Colonic mucosa (tissue), 4 donors: ENCODE measurements around the gene CDC25B. TPM values are rescaled to one million over a fixed set of nuclear protein-coding genes. Genes with fewer than 3 reads are reported as not detected.

Experiments used
- DNase-seq: peaks from one replicate; pipeline ENCODE4 v3.0.0-alpha.2; 2020
- H3K27ac ChIP-seq: fragments of 200-600 bp; one replicate; pipeline ENCODE4 v1.8.0; 2021
- H3K27me3 ChIP-seq: fragments of 200-600 bp; one replicate; pipeline ENCODE4 v1.8.0; 2021
- H3K36me3 ChIP-seq: fragments of 200-600 bp; one replicate; pipeline ENCODE4 v1.8.0; 2021
- H3K4me1 ChIP-seq: fragments of 200-600 bp; one replicate; pipeline ENCODE4 v1.8.0; 2021; ENCODE audit warnings: mild to moderate bottlenecking
- H3K4me3 ChIP-seq: fragments of 200-600 bp; one replicate; pipeline ENCODE4 v1.8.0; 2021
- H3K9ac ChIP-seq, 2 donors: one replicate each; pipeline ENCODE4 v1.7.0; 2013; ENCODE audit warnings: control low read depth in 2 of 2, low read depth in 2 of 2, low read length in 2 of 2
- H3K9me3 ChIP-seq: fragments of 200-600 bp; one replicate; pipeline ENCODE4 v1.8.0; 2021
- intact Hi-C: fragments of 100-400 bp; cut with DNase I; formaldehyde crosslinking; loops from one replicate; pipeline ENCODE4 v1.14.1; 2022
- total RNA-seq, 2 donors: library from RNA; stranded (reverse); fragmentation: NEBNext Ultra II Directional in 1 of 2; extraction: Animal tissue kit (Norgen Biotek cat#: 25700) in 1 of 2; gene quantifications; one replicate each; pipeline ENCODE4 v1.2.1, GENCODE V29; 2021
- TF ChIP-seq, protein P1 (sequence below): fragments of 200-600 bp; IDR thresholded peaks from one replicate; pipeline ENCODE4 v1.8.0; 2022; ENCODE audit warnings: antibody characterized with exemption, mild to moderate bottlenecking
- donor health status: healthy.
- donor health status: DM: no; HTN: no; CAD: no.
- donor health status: DM: no; HTN: no; CAD: no.

The CDC25B gene
- total RNA-seq, 2 donors from 2014 or later: 41.9 to 65.5 TPM

DNA sequence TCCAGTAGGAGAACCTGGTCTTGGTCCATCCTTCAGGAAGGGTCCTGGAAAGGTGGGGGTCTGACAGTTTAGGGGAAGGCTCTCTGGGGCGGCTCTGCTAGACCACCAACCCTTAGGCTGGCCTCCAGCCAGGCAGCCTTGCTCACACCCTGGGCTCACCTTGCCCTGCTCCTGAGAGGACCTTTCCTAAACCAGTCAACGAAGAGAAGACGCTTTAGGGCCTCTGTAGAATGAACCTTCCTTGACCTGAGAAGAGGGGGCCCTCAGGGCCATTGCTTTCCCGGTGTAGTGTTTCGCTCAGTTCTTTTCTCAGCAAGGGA is 1.1 kb downstream of the CDC25B start:
- H3K9me3 ChIP-seq: no peaks in the 10 kb centered on the region
- peaks cover 21% of the 10 kb centered on the region for H3K4me1 ChIP-seq
- TF ChIP-seq, protein P1, sequence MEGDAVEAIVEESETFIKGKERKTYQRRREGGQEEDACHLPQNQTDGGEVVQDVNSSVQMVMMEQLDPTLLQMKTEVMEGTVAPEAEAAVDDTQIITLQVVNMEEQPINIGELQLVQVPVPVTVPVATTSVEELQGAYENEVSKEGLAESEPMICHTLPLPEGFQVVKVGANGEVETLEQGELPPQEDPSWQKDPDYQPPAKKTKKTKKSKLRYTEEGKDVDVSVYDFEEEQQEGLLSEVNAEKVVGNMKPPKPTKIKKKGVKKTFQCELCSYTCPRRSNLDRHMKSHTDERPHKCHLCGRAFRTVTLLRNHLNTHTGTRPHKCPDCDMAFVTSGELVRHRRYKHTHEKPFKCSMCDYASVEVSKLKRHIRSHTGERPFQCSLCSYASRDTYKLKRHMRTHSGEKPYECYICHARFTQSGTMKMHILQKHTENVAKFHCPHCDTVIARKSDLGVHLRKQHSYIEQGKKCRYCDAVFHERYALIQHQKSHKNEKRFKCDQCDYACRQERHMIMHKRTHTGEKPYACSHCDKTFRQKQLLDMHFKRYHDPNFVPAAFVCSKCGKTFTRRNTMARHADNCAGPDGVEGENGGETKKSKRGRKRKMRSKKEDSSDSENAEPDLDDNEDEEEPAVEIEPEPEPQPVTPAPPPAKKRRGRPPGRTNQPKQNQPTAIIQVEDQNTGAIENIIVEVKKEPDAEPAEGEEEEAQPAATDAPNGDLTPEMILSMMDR: no peak
- peak overlapping the region; percentile 84 for H3K4me3 ChIP-seq
- peak overlapping the region; percentile 98 for H3K27ac ChIP-seq
- H3K36me3 ChIP-seq: peaks cover 12% of the 10 kb centered on the region
- H3K9ac ChIP-seq: peak overlapping the region; percentile 56 to 74
- DNase-seq: no peak
- intact Hi-C loops: no loop called here
- no peaks in the 10 kb centered on the region for H3K27me3 ChIP-seq

DNA sequence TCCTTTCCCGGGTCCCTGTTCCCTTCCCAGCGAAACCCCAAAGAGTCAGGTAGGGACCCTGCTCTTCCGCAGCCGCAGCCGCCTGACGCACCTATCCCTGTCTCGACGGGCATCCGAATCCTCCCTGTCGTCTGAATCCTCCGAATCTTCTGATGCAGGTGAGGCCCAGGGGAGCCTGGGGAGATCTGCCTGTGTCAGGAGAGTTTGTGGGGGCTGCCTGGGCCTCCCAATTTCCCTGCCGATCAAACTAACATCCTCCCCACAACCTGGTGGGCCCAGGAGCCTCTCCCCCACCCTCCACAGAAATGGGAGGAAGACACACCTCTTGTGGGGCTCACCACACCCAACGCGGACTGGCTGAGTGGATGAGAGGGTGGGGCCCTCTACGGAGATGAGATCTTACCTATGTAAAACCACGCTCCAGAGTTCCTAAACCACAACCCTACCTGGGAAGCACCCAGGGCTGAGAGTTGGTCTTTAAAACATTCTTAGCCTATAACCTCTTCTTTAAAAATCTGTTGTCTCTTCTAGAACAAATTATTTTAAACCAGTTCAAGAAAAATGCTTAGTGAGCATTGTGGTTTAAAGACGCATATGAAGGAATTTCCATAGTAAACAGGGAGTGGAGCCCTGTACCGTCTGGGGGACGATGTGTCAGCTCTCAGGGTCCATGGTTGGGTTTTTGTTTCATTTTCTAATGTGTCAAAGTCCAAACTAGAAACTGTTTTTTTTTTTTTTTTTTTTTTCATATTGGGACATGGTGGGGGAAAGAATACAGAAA is 1.7 kb downstream of the CDC25B start:
- Histone ChIP-seq H3K27ac (peak overlapping the region; percentile 98), H3K4me3 (peak overlapping the region; percentile 84), H3K4me1 (peaks cover 21% of the 10 kb centered on the region), H3K36me3 (peaks cover 18% of the 10 kb centered on the region), H3K9me3 (no peaks in the 10 kb centered on the region), H3K9ac (peak overlapping the region; percentile 56 to 74), H3K27me3 (no peaks in the 10 kb centered on the region)
- DNase-seq: no peak
- TF ChIP-seq, protein P1: no peak
- intact Hi-C loops: no loop called here

GRCh38 chr20:3798373-3798768 is 2.3 kb downstream of the CDC25B start:
- H3K4me1 ChIP-seq: peaks cover 21% of the 10 kb centered on the region
- TF ChIP-seq, protein P1: no peak
- peaks cover 22% of the 10 kb centered on the region for H3K36me3 ChIP-seq
- DNase-seq: no peak
- no peak overlapping the region for H3K4me3 ChIP-seq
- H3K9ac ChIP-seq: peak overlapping the region in 1 of 2 donors; percentile 74
- no peaks in the 10 kb centered on the region for H3K27me3 ChIP-seq
- peak overlapping the region; percentile 98 for H3K27ac ChIP-seq
- intact Hi-C loops: no loop called here
- H3K9me3 ChIP-seq: no peaks in the 10 kb centered on the region

GRCh38 chr20:3798908-3799248 is 2.8 kb downstream of the CDC25B start:
- TF ChIP-seq, protein P1: no peak
- DNase-seq: no peak
- no peaks in the 10 kb centered on the region for H3K9me3 ChIP-seq
- H3K27me3 ChIP-seq: no peaks in the 10 kb centered on the region
- peaks cover 21% of the 10 kb centered on the region for H3K4me1 ChIP-seq
- peak overlapping the region in 1 of 2 donors; percentile 74 for H3K9ac ChIP-seq
- H3K27ac ChIP-seq: peak overlapping the region; percentile 98
- no peak overlapping the region for H3K4me3 ChIP-seq
- H3K36me3 ChIP-seq: peaks cover 24% of the 10 kb centered on the region
- intact Hi-C loops: no loop called here

- Histone ChIP-seq H3K4me1 (peaks cover 21% of the 10 kb centered on the region), H3K36me3 (peaks cover 24% of the 10 kb centered on the region), H3K4me3 (no peak overlapping the region), H3K27me3 (no peaks in the 10 kb centered on the region), H3K27ac (peak overlapping the region; percentile 30), H3K9ac (peak overlapping the region in 1 of 2 donors; percentile 54), H3K9me3 (no peaks in the 10 kb centered on the region)
- intact Hi-C loops: no loop called here
- TF ChIP-seq, protein P1: no peak
- DNase-seq: no peak
Measured at GRCh38 chr20:3800256-3800877, 4.3 kb downstream of the CDC25B start.
